Embryonic facial prominence (tissue), 1 donor: ENCODE measurements around the gene CACNA1I.

Experiments used
- DNase-seq: peaks from one replicate; pipeline ENCODE4 v3.0.0-alpha.2; 2016; ENCODE audit errors: extremely low spot score

CACNA1I gene

GRCh38 chr22:39535831-39536449 lies 34.6 kb upstream of the CACNA1I start:
- no peak for DNase-seq

DNA sequence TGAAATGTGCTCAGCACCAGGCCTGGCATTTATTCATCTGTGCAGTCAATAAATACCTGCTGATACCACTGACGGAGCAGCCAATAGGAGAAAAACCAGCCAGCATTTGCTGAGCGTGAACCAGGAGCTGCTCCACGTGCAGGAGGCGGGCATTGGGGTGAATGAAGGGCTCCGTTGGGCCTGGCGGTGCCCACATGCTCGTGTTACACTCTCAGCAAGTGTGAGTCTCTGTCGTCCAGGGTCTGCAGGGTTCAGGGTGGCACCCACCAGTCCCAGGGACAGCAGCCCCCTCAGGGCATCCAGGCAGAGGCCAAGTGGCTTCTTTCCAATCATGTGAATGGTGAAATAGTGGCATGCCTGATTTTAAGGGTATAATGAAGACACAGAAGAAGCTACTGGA lies 33.8 kb upstream of the CACNA1I start:
- DNase-seq: no peak

DNA sequence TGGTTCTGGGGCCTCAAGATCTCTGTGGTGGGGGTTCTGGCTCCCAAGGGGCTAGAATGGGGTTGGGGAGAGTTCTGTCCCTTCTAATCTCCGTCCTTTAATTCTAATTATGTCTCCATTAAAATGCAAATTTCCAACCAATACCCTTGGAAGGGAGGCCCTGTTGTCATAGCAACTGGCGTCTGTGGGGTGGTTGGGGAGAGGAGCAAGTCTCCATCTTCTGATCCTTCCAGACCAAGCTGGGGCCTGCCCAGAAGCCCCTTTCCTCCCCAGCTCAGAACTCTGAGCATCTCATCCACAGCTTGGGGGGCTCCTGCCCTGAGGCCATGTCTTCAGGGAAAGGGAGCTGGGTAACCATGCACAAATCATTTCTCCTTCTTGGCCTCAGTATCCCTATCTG lies 32.6 kb upstream of the CACNA1I start:
- no peak for DNase-seq

- DNase-seq: no peak
Measured at GRCh38 chr22:39543095-39543494, 27.5 kb upstream of the CACNA1I start.

GRCh38 chr22:39545386-39546365 lies 24.9 kb upstream of the CACNA1I start:
- no peak for DNase-seq

GRCh38 chr22:39546889-39547586 lies 23.5 kb upstream of the CACNA1I start:
- DNase-seq: no peak

DNA sequence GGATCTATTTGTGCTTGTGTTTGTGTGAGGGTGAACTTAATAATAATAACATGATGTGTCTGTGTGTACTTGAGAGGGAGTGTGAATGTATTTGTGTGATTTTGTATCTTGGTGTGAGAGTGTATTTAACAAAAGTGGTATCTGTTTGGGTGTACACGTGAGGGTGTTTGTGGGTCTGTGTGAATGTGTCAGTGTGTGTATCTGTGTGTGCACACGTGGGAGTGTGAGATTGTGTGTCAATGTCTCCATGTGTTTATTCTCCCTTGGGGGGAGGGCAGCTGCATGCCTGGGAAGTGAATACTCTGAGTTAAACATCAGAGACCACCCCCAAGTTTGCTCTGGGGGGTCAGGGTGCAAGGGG lies 23.0 kb upstream of the CACNA1I start:
- DNase-seq: no peak

GRCh38 chr22:39553429-39553828 lies 17.1 kb upstream of the CACNA1I start:
- no peak for DNase-seq

DNA sequence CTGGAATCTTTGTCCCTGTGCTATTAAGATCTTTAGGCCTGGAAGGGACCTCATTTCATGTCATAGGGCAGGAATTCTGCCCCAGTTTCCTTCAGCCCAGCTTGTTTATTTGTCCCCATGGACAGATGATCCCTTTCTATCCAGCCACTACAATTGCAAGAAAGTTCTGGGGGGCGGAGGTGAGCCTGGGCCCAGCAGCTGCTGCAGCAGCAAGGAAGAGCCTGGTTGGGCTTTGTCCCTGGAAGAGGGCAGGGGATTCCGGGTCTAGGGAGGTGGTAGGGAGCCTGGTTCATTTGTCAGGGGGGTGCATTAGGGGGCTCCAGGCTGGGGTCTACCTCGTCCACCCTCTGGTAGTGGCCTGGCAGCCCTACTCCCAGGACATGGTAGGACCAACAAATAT lies 16.4 kb upstream of the CACNA1I start:
- DNase-seq: no peak

- no peak for DNase-seq
Measured at GRCh38 chr22:39556970-39557841, 13.3 kb upstream of the CACNA1I start.

DNA sequence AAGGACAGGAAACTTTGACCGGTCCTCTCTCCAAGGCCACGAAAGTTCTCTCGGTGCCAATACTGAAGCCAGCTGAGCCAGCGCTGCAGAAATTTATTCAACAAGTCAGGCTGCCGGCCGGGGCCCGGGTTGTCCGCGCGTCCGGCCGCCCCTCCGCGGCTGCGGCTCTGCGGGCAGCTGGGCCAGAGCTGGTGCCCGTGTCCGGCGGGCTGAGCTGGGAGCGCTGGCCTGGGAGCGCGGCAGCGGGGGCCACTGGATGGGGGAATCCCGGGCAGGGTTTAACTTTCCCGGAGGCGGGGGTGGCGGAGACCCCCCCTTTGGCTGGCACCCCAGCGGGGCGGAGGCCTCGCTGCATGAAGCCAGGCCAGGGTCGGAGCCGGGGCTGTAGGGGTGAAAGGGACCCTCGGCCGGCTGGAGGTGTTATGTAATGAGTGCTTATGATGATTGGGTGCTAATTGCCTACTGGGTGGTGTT lies 12.3 kb upstream of the CACNA1I start:
- no peak for DNase-seq

DNA sequence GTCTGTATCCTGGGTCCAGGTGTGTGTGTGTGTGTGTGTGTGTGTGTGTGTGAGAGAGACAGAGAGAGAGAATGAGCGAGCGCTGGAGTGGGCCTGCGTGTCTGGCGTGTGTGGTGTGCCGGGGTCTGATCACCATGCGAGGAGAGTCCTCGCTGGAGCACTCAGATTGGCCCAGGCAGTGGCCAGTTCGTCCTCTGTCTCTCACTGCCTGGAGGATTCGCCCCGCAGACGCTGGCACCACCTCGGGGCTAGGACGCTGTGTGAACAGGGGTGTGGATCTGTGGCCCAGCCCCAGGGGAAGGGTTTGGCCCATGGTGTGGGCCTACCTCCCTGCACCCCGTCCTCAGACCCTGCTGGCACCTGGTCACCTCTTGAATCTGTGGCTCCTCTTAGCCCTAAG lies 11.6 kb upstream of the CACNA1I start:
- no peak for DNase-seq

DNA sequence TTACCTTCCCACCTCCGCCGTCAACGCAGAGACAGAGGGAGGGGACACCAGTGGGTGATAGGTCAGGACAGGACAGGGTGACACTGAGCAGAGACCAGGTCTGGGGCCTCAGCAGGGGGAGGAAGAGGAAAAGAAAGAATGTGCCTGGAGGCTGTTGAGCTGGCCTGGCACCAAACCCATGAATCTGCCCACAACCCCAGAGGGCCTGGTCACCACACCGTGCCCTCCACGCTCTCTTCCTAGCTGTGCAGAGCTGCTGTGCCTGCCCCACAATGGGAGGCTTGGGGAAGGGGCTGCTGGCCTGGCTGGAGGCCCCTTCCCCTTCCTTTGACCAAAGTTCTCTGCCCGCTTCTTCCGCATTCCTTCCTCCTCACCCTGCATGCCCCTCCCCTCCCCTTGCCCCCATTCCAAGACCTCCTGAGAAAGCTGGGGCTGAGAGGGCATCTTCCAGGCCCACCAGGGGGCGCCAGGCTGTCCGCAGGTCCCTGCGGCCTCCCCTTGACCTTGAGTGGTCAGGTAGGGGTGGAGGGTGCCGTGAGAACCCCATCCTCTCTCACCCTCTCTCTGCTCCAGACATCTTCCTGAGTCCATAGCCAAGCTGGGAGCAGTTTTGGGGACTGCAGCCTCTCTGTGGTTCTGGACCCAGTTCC lies 11.0 kb upstream of the CACNA1I start:
- DNase-seq: no peak

- no peak for DNase-seq
Measured at GRCh38 chr22:39560127-39560526, 10.4 kb upstream of the CACNA1I start.

DNA sequence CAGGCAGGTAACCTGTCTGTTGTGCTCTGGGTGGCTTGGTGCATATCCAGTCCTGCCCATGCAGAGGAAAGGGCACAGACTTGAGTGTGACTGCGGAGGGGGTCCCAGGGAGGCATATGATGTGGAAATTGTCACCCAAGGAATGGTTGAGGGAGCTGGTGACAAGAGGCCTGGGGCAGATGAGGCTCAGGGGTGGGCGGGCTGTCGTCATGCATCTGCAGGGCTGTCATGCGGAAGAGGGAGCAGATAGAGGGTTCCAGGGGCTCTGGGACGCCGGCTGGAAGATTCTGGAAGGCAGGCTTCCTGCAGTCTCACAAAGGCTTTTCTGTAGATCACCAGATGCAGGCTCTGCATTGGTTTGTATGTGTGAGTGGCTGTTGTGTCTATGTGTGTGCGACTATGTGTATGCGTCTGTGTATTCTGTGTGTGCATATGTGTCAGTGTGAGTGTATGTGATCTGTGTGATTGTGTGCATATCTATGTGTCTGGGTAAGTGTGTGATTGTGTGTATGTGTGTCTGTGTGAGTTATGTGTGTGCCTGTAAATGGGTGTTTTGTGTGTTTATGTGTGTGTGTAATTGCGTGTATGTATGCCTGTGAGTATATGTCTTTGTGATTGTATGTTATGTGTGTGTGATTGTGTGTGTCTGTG lies 7.6 kb upstream of the CACNA1I start:
- DNase-seq: no peak

- DNase-seq: no peak
Measured at GRCh38 chr22:39563571-39564428, 6.8 kb upstream of the CACNA1I start.

GRCh38 chr22:39565414-39565944 lies 5.1 kb upstream of the CACNA1I start:
- DNase-seq: no peak

DNA sequence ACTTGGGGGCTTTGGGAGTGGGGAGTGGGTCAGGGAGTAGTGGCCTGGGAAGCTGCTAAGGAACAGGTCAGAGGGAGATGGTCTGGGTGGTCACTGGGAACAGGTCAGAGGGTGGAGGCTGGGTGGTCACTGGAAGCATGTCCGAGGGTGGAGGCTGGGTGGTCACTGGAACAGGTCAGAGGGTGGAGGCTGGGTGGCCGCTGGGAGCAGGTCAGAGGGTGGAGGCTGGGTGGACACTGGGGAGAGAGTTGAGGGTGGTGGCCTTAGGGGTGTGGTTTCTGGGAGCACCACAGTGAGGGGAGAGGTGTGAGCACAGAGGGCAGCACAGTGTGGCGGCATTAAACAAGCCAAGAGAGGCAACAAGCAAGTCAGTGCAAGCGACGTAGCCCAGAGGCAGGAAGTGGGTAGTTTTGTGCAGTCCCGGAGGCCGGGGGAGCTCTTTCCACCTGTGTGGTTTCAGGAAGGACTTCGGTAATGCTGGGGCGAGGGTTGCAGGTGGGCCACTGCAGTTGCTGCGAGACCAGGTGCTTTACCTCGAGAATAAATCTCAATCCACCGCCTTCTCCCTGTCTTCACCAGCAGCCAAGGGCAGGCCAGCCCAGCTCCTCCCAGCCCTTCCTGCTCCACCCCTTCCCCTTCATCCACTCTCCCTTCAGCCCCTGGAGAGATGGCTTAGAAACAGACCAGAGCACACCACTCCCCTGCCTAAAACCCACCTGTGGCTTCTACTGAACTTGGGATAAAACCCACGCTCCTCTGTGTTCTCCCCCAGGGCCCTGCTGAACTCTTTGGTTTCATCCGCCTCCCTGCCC lies 3.2 kb upstream of the CACNA1I start:
- DNase-seq: no peak
